ENCODE data around the gene PRSS27.

DNA sequence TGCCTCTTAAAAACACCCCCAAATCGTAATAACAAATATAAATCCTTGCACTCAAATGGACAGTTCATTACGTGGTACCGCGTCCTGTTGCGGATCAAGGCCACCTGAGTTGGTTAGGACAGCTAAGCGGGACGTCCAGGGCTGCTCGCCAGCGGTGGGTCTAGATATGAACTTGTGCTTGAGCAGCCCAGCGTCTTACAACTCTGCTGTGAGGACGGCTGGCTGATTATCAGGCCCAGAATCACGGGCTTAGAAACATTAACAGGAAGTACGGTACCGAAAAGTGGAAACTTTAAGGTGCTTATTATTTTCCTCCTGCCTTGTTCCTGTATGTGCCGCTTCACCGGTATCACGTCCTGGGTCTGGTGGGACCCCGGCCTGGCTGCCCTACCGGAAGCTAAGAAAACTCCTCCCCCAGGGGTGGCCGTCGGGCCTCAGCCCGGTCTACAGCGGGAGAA lies 31.6 kb upstream of the PRSS27 start:
- TF ChIP-seq ZNF223 (tag by site-specific recombination; IDR thresholded peaks at IDR 0.05) (no peak), ZNF2 (tag by site-specific recombination; IDR thresholded peaks at IDR 0.05) (no peak), ZNF76 (tag by site-specific recombination; IDR thresholded peaks at IDR 0.05; ENCODE audit: borderline replicate concordance, low read depth) (no peak)
- TF ChIP-seq, protein P1, sequence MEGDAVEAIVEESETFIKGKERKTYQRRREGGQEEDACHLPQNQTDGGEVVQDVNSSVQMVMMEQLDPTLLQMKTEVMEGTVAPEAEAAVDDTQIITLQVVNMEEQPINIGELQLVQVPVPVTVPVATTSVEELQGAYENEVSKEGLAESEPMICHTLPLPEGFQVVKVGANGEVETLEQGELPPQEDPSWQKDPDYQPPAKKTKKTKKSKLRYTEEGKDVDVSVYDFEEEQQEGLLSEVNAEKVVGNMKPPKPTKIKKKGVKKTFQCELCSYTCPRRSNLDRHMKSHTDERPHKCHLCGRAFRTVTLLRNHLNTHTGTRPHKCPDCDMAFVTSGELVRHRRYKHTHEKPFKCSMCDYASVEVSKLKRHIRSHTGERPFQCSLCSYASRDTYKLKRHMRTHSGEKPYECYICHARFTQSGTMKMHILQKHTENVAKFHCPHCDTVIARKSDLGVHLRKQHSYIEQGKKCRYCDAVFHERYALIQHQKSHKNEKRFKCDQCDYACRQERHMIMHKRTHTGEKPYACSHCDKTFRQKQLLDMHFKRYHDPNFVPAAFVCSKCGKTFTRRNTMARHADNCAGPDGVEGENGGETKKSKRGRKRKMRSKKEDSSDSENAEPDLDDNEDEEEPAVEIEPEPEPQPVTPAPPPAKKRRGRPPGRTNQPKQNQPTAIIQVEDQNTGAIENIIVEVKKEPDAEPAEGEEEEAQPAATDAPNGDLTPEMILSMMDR (tag by site-specific recombination; IDR thresholded peaks at IDR 0.05): no peak
- TF ChIP-seq, protein P2, sequence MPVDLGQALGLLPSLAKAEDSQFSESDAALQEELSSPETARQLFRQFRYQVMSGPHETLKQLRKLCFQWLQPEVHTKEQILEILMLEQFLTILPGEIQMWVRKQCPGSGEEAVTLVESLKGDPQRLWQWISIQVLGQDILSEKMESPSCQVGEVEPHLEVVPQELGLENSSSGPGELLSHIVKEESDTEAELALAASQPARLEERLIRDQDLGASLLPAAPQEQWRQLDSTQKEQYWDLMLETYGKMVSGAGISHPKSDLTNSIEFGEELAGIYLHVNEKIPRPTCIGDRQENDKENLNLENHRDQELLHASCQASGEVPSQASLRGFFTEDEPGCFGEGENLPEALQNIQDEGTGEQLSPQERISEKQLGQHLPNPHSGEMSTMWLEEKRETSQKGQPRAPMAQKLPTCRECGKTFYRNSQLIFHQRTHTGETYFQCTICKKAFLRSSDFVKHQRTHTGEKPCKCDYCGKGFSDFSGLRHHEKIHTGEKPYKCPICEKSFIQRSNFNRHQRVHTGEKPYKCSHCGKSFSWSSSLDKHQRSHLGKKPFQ (tag by site-specific recombination; IDR thresholded peaks at IDR 0.05): no peak
- TF ChIP-seq, protein P3, sequence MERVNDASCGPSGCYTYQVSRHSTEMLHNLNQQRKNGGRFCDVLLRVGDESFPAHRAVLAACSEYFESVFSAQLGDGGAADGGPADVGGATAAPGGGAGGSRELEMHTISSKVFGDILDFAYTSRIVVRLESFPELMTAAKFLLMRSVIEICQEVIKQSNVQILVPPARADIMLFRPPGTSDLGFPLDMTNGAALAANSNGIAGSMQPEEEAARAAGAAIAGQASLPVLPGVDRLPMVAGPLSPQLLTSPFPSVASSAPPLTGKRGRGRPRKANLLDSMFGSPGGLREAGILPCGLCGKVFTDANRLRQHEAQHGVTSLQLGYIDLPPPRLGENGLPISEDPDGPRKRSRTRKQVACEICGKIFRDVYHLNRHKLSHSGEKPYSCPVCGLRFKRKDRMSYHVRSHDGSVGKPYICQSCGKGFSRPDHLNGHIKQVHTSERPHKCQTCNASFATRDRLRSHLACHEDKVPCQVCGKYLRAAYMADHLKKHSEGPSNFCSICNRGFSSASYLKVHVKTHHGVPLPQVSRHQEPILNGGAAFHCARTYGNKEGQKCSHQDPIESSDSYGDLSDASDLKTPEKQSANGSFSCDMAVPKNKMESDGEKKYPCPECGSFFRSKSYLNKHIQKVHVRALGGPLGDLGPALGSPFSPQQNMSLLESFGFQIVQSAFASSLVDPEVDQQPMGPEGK (tag by site-specific recombination; IDR thresholded peaks at IDR 0.05): no peak
